ENCODE measurements around the gene GSN. TPM values are rescaled to one million over a fixed set of nuclear protein-coding genes. Genes with fewer than 3 reads are reported as not detected.
A peak's percentile ranks its signal among the peaks of the same experiment; 100 is the strongest.

Gene GSN
- total RNA-seq, 1 experiment from 2014 or later, result 283 TPM

DNA sequence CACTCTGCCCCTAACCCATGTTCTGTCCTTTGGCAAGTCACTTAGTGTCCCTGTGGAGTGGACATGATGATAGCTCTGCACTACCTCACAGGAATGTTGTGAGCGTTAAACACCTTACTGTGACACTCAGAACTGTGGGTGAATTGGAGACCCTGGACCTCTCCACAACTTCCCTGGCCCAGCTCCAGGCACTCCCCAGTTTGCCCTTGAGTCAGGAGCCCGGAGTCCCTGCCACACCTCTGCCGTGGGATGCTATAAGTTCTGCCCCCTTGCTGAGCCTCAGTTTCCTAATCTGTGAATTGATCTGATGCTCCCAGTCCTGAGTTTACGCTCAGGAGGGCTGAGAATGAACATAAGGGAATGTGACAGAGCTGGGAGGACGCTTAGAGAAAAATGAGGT lies 34.4 kb downstream of the GSN start:
- DNase-seq (ENCODE audit: low spot score), result no peak

GRCh38 chr9:121302786-121303185 lies 34.8 kb downstream of the GSN start:
- no peak for DNase-seq (ENCODE audit: low spot score)

DNA sequence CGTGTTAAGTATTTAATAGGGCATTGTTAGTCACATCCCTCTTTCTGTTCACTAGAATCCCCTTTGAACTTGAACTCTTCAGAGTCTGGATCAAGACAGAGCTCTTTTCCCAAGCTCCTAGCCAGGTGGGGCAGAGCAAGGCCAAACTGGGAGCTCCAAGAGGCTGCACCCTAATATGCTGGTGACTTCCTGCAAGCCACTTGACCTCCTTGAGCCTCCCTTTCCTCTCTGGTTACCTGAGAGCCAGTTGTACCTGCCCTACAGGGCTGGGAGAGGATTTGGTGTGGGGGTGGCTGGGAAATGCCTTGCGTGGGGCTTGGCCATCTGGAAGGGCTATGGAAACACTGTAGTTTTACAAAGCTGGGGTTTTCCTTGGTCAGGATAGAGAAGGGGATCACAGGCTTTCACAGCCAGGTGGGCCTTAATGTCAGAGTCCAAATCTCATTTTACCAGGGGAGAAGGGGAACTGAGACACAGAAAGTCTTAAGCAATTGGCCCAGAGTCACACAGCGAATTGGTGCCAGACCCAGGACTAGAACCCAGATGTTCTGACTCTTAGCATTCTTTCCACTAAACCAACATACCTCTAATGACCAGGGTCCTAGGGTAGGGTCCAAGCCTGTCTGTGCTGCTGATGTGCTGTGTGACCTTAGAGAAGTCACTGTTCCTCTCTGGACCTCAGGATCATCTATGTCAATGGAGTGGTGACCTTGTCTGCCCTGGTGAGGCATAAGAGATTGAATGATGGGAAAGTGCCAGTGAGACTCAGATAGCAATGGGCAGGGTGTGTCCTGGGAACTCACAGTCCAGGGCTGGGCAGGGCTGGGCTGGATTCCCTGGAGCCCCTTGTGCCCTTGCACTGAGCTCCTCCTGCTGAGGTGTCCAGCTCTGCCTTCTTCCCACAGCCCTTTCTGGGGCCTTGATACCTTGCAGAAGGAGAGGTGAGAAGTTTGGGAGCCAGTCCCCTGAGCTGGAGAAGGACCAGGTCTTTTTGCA lies 35.8 kb downstream of the GSN start:
- no peak for DNase-seq (ENCODE audit: low spot score)

DNA sequence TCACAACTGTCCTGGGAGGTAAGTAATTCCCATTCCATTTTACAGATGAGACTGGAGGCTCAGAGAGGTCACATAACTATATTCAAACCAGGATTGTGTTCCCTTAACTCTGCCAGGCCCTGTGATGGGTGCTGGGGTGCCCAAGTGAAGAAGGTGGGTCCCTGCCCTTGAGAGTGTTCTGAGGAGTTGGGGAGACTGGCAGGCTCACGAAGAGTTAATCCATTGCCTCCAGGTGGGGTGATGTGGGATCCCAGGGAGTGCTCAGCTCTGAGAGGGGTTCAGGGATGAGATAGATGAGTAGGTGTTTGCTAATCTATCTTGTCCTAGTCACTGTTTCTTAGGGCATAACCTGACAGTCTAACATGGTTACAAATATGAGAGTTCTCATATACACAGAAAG lies 36.7 kb downstream of the GSN start:
- no peak for DNase-seq (ENCODE audit: low spot score)

- DNase-seq (ENCODE audit: low spot score), result no peak
Measured at GRCh38 chr9:121305269-121305994, 37.5 kb downstream of the GSN start.

- DNase-seq (ENCODE audit: low spot score), result no peak
Measured at GRCh38 chr9:121307976-121308375, 40.0 kb downstream of the GSN start.

DNA sequence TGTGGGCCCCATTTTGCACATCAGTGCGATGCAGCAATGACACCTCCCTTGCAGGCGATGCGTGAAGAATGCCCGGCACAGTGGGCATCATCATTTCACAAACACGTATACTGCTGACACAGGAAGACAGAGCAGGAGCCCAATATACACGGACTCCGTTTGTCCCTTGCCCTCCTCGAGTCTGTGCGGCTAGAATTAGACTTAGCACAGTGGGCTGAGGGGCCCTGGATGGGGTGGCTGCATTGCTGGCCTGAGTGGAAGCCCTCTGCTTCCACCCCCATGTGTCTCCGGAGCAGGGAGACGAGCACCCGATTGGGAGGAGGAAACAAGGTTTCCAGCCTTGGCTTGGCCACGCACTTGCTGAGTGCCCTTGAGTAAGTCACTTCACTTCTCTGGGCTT lies 40.8 kb downstream of the GSN start:
- no peak for DNase-seq (ENCODE audit: low spot score)

DNA sequence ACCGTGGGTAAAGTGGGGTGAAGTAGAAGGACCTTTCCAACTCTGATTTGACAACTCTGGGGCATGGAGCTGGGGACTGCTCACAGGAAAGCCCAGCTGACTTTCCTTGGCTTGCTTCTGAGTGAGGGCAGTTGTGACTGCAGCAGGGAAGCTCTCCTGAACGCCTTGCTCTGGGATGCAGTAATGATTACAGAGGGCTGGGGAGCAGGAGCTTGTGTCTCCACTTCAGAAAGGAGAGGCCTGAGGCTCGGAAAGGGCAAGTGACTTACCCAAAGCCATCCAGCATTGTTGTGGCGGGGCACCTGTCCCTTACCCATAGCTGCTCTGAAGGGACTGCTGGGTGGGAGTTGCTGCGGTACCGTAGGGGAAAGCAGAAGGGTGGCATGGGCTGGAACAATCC lies 41.2 kb downstream of the GSN start:
- DNase-seq (ENCODE audit: low spot score), result no peak

GRCh38 chr9:121309833-121310425 lies 42.0 kb downstream of the GSN start:
- no peak for DNase-seq (ENCODE audit: low spot score)

- no peak for DNase-seq (ENCODE audit: low spot score)
Measured at GRCh38 chr9:121310571-121310970, 42.6 kb downstream of the GSN start.

DNA sequence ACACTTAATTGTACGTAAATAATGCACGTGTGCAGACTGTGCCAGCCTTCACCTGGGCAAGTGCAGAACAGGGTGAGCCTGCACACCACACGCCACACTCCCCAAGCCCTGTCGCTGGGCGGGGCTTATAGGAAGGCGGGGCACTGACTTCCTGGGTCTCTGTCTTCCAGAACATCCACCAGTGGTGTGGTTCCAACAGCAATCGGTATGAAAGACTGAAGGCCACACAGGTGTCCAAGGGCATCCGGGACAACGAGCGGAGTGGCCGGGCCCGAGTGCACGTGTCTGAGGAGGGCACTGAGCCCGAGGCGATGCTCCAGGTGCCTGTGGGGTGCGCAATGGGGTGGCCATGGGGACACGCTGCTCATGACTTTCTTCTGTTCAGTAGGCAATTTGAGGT lies 44.2 kb downstream of the GSN start:
- no peak for DNase-seq (ENCODE audit: low spot score)

GRCh38 chr9:121313458-121314152 lies 45.6 kb downstream of the GSN start:
- no peak for DNase-seq (ENCODE audit: low spot score)

GRCh38 chr9:121316378-121316777 lies 48.4 kb downstream of the GSN start:
- no peak for DNase-seq (ENCODE audit: low spot score)

- no peak for DNase-seq (ENCODE audit: low spot score)
Measured at GRCh38 chr9:121316852-121317373, 49.0 kb downstream of the GSN start.

DNA sequence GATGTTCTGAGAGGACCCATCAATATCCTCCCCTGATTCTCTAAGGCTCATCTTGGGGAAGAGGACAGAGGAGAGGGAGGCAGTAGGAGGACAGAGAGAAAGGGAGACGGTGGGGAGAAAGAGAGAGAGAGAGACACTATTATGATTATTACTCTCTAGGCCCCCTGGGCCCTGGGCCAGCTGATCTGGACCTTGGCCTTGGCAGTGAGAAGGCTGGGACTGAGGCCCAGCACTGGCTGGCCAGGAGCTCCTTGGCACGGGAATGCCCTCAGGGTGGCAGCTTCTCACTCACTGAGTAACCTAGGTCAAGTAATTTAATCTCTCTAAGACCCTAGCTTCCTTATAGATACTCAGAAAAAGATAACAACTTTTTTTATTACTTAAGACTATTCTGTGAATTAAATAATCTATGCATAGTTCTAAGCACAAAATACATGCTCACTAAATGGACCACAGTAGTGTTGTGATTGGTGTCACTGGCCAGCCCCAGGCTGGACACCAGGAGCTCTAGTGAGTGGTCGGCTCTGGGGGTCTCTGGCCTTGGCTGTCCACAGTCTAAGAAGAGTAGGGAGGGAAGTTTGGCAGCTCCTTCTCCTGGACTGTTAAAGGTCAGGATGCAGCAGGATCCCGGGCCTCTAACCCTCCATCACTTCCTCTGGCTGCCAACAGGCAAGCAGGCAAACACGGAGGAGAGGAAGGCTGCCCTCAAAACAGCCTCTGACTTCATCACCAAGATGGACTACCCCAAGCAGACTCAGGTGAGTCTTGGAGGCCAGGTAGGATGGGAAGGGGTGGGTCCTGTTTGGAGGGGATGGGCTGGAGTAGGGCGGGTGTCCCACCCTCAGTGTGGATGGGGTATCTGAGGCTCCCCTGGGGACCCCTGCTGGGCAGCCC lies 50.0 kb downstream of the GSN start:
- DNase-seq (ENCODE audit: low spot score), result no peak

DNA sequence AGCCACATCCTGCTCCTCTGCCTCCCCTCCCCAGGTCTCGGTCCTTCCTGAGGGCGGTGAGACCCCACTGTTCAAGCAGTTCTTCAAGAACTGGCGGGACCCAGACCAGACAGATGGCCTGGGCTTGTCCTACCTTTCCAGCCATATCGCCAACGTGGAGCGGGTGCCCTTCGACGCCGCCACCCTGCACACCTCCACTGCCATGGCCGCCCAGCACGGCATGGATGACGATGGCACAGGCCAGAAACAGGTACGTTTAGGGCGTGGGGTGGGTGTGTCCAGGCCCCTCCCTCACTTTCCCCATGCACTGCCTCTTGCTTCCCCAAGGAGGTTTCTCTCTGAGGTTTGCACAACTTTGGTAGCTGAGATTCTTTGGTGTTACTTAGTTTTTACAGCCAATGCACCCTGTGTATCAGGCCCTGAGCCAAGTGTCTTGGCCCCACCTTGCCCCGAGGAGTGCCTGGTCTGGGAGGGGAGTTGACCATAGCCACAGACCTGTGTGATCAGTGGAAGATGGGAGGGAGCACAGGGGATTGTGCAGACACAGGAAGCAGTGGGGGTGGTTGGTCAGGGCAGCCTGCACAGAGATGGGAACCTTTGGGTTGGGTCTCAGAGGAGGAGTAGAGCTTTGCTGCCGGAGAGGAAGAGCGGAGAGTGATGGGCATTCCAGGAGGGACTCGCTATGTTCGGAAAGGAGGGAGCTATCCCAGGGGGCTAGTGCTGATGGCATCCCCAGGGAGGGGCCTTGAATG lies 50.8 kb downstream of the GSN start:
- DNase-seq (ENCODE audit: low spot score), result no peak

GRCh38 chr9:121319383-121319780 lies 51.4 kb downstream of the GSN start:
- no peak for DNase-seq (ENCODE audit: low spot score)

- DNase-seq (ENCODE audit: low spot score), result no peak
Measured at GRCh38 chr9:121321016-121321503, 53.1 kb downstream of the GSN start.

DNA sequence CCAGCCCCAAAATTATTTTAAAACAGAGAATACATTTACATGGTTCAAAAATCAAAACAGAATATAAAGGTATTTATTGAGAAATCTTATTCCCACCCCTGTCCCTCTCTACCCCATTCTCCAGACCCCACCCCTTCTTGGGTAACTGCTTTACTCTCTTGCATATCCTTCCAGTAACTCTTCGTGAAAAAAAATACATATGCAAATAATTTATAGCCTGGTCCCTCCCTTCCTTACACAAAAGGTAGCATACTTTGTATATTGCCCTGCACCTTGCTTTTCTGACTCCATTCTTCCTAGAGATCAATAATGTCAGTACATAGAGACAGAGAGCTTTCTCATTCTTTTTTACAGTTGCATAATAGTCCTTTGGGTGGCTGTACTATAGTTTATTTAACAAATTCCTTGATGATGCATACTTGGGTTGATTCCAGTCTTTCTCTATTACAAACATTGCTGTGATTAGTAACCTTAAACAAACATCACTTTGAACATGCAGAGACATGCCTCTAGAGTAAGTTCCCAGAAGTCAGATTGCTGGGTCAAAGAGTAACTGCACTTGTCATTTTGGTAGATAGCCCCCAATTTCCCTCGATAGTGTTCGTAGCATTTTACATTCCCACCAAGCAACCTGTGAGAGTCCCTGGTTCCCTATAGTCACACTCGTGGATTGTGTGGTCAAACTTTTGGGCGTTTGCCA lies 54.2 kb downstream of the GSN start:
- peak; percentile 78 for DNase-seq (ENCODE audit: low spot score)

Measured in HT-29 (cell line).